NCI-H2171 treated with DMSO at 0.1 percent for 48 hours (cell line): Measurements from ENCODE around the gene MRPL51.
"Not testable (repeated sequence)": the region's sequence is repeated elsewhere in the genome, so short reads cannot be mapped to it uniquely, and the experiment has no call there.

ENCODE experiments used
- DNase-seq: peaks from one replicate; lab custom pipeline; 2025; lab: John Stamatoyannopoulos, UW

Gene MRPL51

GRCh38 chr12:6488240-6488639 lies 4.8 kb downstream of the MRPL51 start:
- DNase-seq: no peak

- no peak for DNase-seq
These were observed 14.6 kb downstream of the MRPL51 start for GRCh38 chr12:6478416-6478815.

GRCh38 chr12:6477601-6478377 lies 15.3 kb downstream of the MRPL51 start:
- DNase-seq: not testable (repeated sequence)

GRCh38 chr12:6476489-6476888 lies 16.6 kb downstream of the MRPL51 start:
- DNase-seq: no peak

- DNase-seq: not testable (repeated sequence)
These were observed 17.7 kb downstream of the MRPL51 start for GRCh38 chr12:6475233-6475975.

- DNase-seq: no peak
These were observed 20.6 kb downstream of the MRPL51 start for GRCh38 chr12:6472491-6472890.

GRCh38 chr12:6471989-6472360 lies 21.1 kb downstream of the MRPL51 start:
- DNase-seq: no peak

GRCh38 chr12:6470375-6471163 lies 22.5 kb downstream of the MRPL51 start, which contains the start of gene VAMP1:
Gene VAMP1 (minus strand): TSS chr12:6470677. CDS start chr12:6470531, 146 bp downstream.
- peak; percentile 100 for DNase-seq

- no peak for DNase-seq
These were observed 23.3 kb downstream of the MRPL51 start for GRCh38 chr12:6469609-6470374.

GRCh38 chr12:6469092-6469491 lies 24.0 kb downstream of the MRPL51 start:
- no peak for DNase-seq

GRCh38 chr12:6468283-6468575 lies 24.8 kb downstream of the MRPL51 start:
- no peak for DNase-seq

- DNase-seq: not testable (repeated sequence)
These were observed 25.3 kb downstream of the MRPL51 start for GRCh38 chr12:6467571-6468282.

- not testable (repeated sequence) for DNase-seq
These were observed 26.3 kb downstream of the MRPL51 start for GRCh38 chr12:6466751-6467150.

GRCh38 chr12:6466184-6466573 lies 26.9 kb downstream of the MRPL51 start:
- DNase-seq: no peak

- peak; percentile 88 for DNase-seq
These were observed 27.4 kb downstream of the MRPL51 start for GRCh38 chr12:6465467-6466183.

GRCh38 chr12:6464531-6464930 lies 28.5 kb downstream of the MRPL51 start:
- no peak for DNase-seq

- DNase-seq: no peak
These were observed 29.2 kb downstream of the MRPL51 start for GRCh38 chr12:6463858-6464257.

GRCh38 chr12:6463216-6463615 lies 29.8 kb downstream of the MRPL51 start:
- DNase-seq: no peak

GRCh38 chr12:6462234-6462995 lies 30.6 kb downstream of the MRPL51 start:
- DNase-seq: no peak
